Caco-2 (cell line): ENCODE results near the gene KIF18B. TPM values are rescaled to one million over a fixed set of nuclear protein-coding genes. Genes with fewer than 3 reads are reported as not detected.
"Not testable (repeated sequence)": the region's sequence is repeated elsewhere in the genome, so short reads cannot be mapped to it uniquely, and the experiment has no call there.

Experiments
- BruUV-seq: library from RNA; stranded (reverse); fragments of 400-500 nt; replicated peaks from 2 replicates; lab custom pipeline; 2021; lab: Mats Ljungman, UMichigan
- CTCF ChIA-PET: fragments of 300-600 bp; sonication (Branson Sonifier 250); formaldehyde crosslinking; loops from one replicate; lab custom pipeline; 2022; ENCODE audit warnings: antibody characterized with exemption; lab: Charles Lee
- POLR2A ChIA-PET: fragments of 300-600 bp; sonication (Branson Sonifier 250); formaldehyde crosslinking; loops from one replicate; lab custom pipeline; 2022; ENCODE audit warnings: antibody characterized with exemption; lab: Charles Lee
- DNase-seq, 2 experiments: peaks; one replicate each; pipeline versions ENCODE4 v3.0.0 to v3.0.0-alpha.2; 2020 to 2022
- H3K27me3 ChIP-seq: replicated peaks from 2 replicates; pipeline ENCODE4 v1.6.0; 2011; ENCODE audit warnings: low read length; ENCODE audit not compliant: control insufficient read depth, insufficient read depth
- H3K36me3 ChIP-seq: 2 replicates; pipeline ENCODE4 v1.5.1; 2011; ENCODE audit warnings: low read length; ENCODE audit not compliant: control insufficient read depth, insufficient read depth
- H3K4me1 ChIP-seq: fragments of 250-450 bp; sonication (Bioruptor Pico); 2 replicates; pipeline ENCODE4 v1.5.1; 2020; ENCODE audit warnings: mild to moderate bottlenecking
- H3K4me3 ChIP-seq: 2 replicates; pipeline ENCODE4 v1.5.1; 2011; ENCODE audit warnings: low read depth, mild to moderate bottlenecking, control low read depth, low read length
- H3K9me3 ChIP-seq: fragments of 250-450 bp; sonication (Bioruptor Pico); 2 replicates; pipeline ENCODE4 v1.5.1; 2020; ENCODE audit warnings: mild to moderate bottlenecking, moderate library complexity
- H3K27ac Mint-ChIP-seq: one replicate; pipeline ENCODE4 v1.8.0; 2022; ENCODE audit warnings: mixed read lengths; ENCODE audit not compliant: unreplicated experiment
- H3K27me3 Mint-ChIP-seq: one replicate; pipeline ENCODE4 v1.8.0; 2022; ENCODE audit warnings: mixed read lengths; ENCODE audit not compliant: insufficient read depth, unreplicated experiment
- H3K36me3 Mint-ChIP-seq: one replicate; pipeline ENCODE4 v1.8.0; 2022; ENCODE audit warnings: mild to moderate bottlenecking, mixed read lengths; ENCODE audit not compliant: insufficient read depth, unreplicated experiment
- H3K4me1 Mint-ChIP-seq: one replicate; pipeline ENCODE4 v1.8.0; 2022; ENCODE audit warnings: low read depth, mixed read lengths; ENCODE audit not compliant: unreplicated experiment
- H3K4me3 Mint-ChIP-seq: one replicate; pipeline ENCODE4 v1.8.0; 2022; ENCODE audit warnings: mild to moderate bottlenecking, moderate library complexity, mixed read lengths; ENCODE audit not compliant: unreplicated experiment
- H3K9me3 Mint-ChIP-seq: one replicate; pipeline ENCODE4 v1.8.0; 2022; ENCODE audit warnings: mixed read lengths; ENCODE audit not compliant: unreplicated experiment
- CTCF ChIP-seq, 2 experiments: fragments of 200-600 bp in 1 of 2; IDR thresholded peaks; 1 replicate in 1 of 2; 2 replicates in 1 of 2; pipeline versions ENCODE4 v1.5.1 to v1.8.0; 2011 to 2022; ENCODE audit warnings: antibody characterized with exemption in 1 of 2, control low read depth in 1 of 2, inconsistent platforms in 1 of 2, low read depth in 1 of 2, low read length in 1 of 2, mild to moderate bottlenecking in 1 of 2, moderate library complexity in 1 of 2; ENCODE audit not compliant: insufficient read depth in 1 of 2, severe bottlenecking in 1 of 2, unreplicated experiment in 1 of 2
- intact Hi-C: fragments of 100-400 bp; cut with micrococcal nuclease; formaldehyde crosslinking; loops from one replicate; pipeline ENCODE4 v1.10.0; 2022; ENCODE audit not compliant: unreplicated experiment
- total RNA-seq: library from RNA; stranded (reverse); gene quantifications from 2 replicates; pipeline ENCODE4 v1.2.3, GENCODE V29; 2022

The KIF18B gene
- total RNA-seq, 1 experiment from 2014 or later = 68.4 TPM

GRCh38 chr17:44955674-44956425, 8.3 kb upstream of the KIF18B start:
- DNase-seq = no peak
- H3K36me3 ChIP-seq = no peaks in the 10 kb centered on the region
- Mint-ChIP-seq H3K27me3 (no peaks in the 10 kb centered on the region), H3K36me3 (peaks cover 7% of the 10 kb centered on the region), H3K4me1 (no peaks in the 10 kb centered on the region), H3K27ac (no peak overlapping the region), H3K4me3 (no peak overlapping the region), H3K9me3 (no peaks in the 10 kb centered on the region)
- no TSS peak for BruUV-seq
- H3K27me3 ChIP-seq = no peaks in the 10 kb centered on the region
- intact Hi-C loops = no loop called here
- TF ChIP-seq CTCF (IDR thresholded peaks at IDR 0.05; ENCODE audit: insufficient read depth in 1 of 2, low read depth in 1 of 2, low read length in 1 of 2, severe bottlenecking in 1 of 2, unreplicated experiment in 1 of 2) = no peak
- ChIA-PET CTCF (interaction anchor here (0.7 to 0.9 kb wide), 2 partner anchors 12 to 36 kb away, joined by 3 to 4 read pairs; partner anchors contain the start of gene C1QL1), POLR2A (no interaction called here)
- H3K9me3 ChIP-seq = no peaks in the 10 kb centered on the region
- H3K4me1 ChIP-seq = peaks cover 7% of the 10 kb centered on the region
- no peak overlapping the region for H3K4me3 ChIP-seq

GRCh38 chr17:44952946-44953475, 5.4 kb upstream of the KIF18B start:
- H3K4me3 Mint-ChIP-seq = no peak overlapping the region
- no peaks in the 10 kb centered on the region for H3K4me1 Mint-ChIP-seq
- H3K36me3 Mint-ChIP-seq = peaks cover 7% of the 10 kb centered on the region
- no peak overlapping the region for H3K27ac Mint-ChIP-seq
- ChIA-PET CTCF (interaction anchor here (0.5 to 2.5 kb wide), 6 partner anchors 9 to 134 kb away, joined by 3 to 18 read pairs (median 4); no protein-coding TSS in a partner anchor), POLR2A (interaction anchor here (0.7 kb wide), 1 partner anchor 15 kb away, joined by 6 read pairs; the partner anchor contains the start of gene C1QL1)
- TF ChIP-seq CTCF (IDR thresholded peaks at IDR 0.05; ENCODE audit: insufficient read depth in 1 of 2, low read depth in 1 of 2, low read length in 1 of 2, severe bottlenecking in 1 of 2, unreplicated experiment in 1 of 2) = no peak
- no peaks in the 10 kb centered on the region for H3K9me3 ChIP-seq
- no peaks in the 10 kb centered on the region for H3K27me3 ChIP-seq
- intact Hi-C loops = no loop called here
- H3K9me3 Mint-ChIP-seq = no peaks in the 10 kb centered on the region
- H3K36me3 ChIP-seq = no peaks in the 10 kb centered on the region
- no TSS peak for BruUV-seq
- DNase-seq = no peak
- peaks cover 14% of the 10 kb centered on the region for H3K4me1 ChIP-seq
- H3K27me3 Mint-ChIP-seq = no peaks in the 10 kb centered on the region
- H3K4me3 ChIP-seq = no peak overlapping the region

GRCh38 chr17:44948315-44948795, 782 bp upstream of the KIF18B start:
- Histone ChIP-seq H3K4me1 (peaks cover 7% of the 10 kb centered on the region), H3K4me3 (peak overlapping the region; percentile 79), H3K9me3 (no peaks in the 10 kb centered on the region), H3K27me3 (no peaks in the 10 kb centered on the region), H3K36me3 (no peaks in the 10 kb centered on the region)
- no TSS peak for BruUV-seq
- H3K9me3 Mint-ChIP-seq = no peaks in the 10 kb centered on the region
- no peak for TF ChIP-seq CTCF (IDR thresholded peaks at IDR 0.05; ENCODE audit: insufficient read depth in 1 of 2, low read depth in 1 of 2, low read length in 1 of 2, severe bottlenecking in 1 of 2, unreplicated experiment in 1 of 2)
- no peaks in the 10 kb centered on the region for H3K27me3 Mint-ChIP-seq
- ChIA-PET CTCF (no interaction called here), POLR2A (no interaction called here)
- peaks cover 5% of the 10 kb centered on the region for H3K4me1 Mint-ChIP-seq
- peak overlapping the region; percentile 90 for H3K4me3 Mint-ChIP-seq
- H3K36me3 Mint-ChIP-seq = peaks cover 36% of the 10 kb centered on the region
- intact Hi-C loops = no loop called here
- H3K27ac Mint-ChIP-seq = peak overlapping the region; percentile 92
- DNase-seq = no peak

GRCh38 chr17:44945652-44946051, 1.9 kb downstream of the KIF18B start:
- BruUV-seq, H3K9me3 Mint-ChIP-seq, POLR2A ChIA-PET, DNase-seq, H3K27ac Mint-ChIP-seq, H3K36me3 ChIP-seq, H3K27me3 Mint-ChIP-seq, H3K9me3 ChIP-seq, H3K4me3 ChIP-seq, H3K27me3 ChIP-seq, H3K4me3 Mint-ChIP-seq: not testable (repeated sequence)
- intact Hi-C loops = loop anchor here (2.0 kb wide), 2 partner anchors 47 to 73 kb away; partner anchors contain the start of gene EFTUD2
- CTCF ChIA-PET = interaction anchor here (1.4 kb wide), 1 partner anchor 25 kb away, joined by 5 read pairs; no protein-coding TSS in a partner anchor
- peaks cover 53% of the 10 kb centered on the region for H3K36me3 Mint-ChIP-seq
- H3K4me1 Mint-ChIP-seq = peaks cover 27% of the 10 kb centered on the region
- H3K4me1 ChIP-seq = peaks cover 27% of the 10 kb centered on the region
